HepG2 (cell line): ENCODE data around the gene GRIK1.

Experiments
- AKAP8 ChIP-seq: sonication (generic); formaldehyde crosslinking; IDR thresholded peaks from 2 replicates; pipeline ENCODE4 v1.5.1; 2020; ENCODE audit warnings: mild to moderate bottlenecking, missing genetic modification reagents
- CC2D1A ChIP-seq: sonication (generic); formaldehyde crosslinking; IDR thresholded peaks from 2 replicates; pipeline ENCODE4 v1.8.1; 2023; ENCODE audit warnings: mild to moderate bottlenecking, missing genetic modification reagents
- IRF2 ChIP-seq: IDR thresholded peaks from 2 replicates; pipeline ENCODE4 v1.6.1; 2018; ENCODE audit warnings: missing genetic modification reagents, missing compliant biosample characterization
- ONECUT2 ChIP-seq: sonication (generic); formaldehyde crosslinking; IDR thresholded peaks from 2 replicates; pipeline ENCODE4 v1.4.0; 2020; ENCODE audit warnings: missing genetic modification reagents
- POLR2AphosphoS5 ChIP-seq: IDR thresholded peaks from 2 replicates; pipeline ENCODE4 v1.6.1; 2012; ENCODE audit warnings: low read depth, low read length
- RFX5 ChIP-seq: IDR thresholded peaks from 2 replicates; pipeline ENCODE4 v1.6.1; 2011; ENCODE audit warnings: low read depth, low read length, improper control_type of control experiment
- TAF1 ChIP-seq: sonication (generic); formaldehyde crosslinking; IDR thresholded peaks from 2 replicates; pipeline ENCODE4 v1.4.0; 2020; ENCODE audit warnings: missing genetic modification reagents
- TCF7L2 ChIP-seq: IDR thresholded peaks from 2 replicates; pipeline ENCODE4 v1.6.1; 2011; ENCODE audit warnings: mild to moderate bottlenecking, low read depth, low read length, moderate library complexity

DNA sequence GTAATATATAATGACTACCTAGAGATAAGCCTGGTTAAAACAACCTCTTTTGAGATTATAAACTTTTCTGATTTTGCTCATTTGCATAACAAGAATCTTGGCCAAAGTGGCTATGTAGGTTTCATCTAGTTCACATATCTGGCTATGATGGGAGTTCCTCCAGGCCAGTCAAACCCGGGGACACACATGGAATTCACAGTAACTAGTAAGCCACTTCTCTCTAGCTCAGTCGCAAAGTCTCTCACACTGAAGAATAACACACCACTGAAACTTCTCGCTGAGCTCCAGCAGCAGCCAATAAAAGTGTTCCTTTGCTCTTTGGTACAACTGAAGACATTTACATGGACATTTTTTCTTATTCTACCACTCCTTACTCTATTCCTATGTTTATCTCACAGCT, 36.0 kb upstream of the GRIK1 start:
- TF ChIP-seq POLR2AphosphoS5 (no peak), TAF1 (CRISPR knock-in tag) (no peak), ONECUT2 (CRISPR knock-in tag) (no peak), TCF7L2 (no peak), RFX5 (no peak), CC2D1A (CRISPR knock-in tag) (no peak), AKAP8 (CRISPR knock-in tag) (no peak), IRF2 (CRISPR knock-in tag) (no peak)
